Stomach (tissue), 9 donors: ENCODE results near the gene LAD1. TPM values are rescaled to one million over a fixed set of nuclear protein-coding genes. Genes with fewer than 3 reads are reported as not detected.

Source experiments
- DNase-seq, 2 donors: peaks; one replicate each; pipeline versions ENCODE4 v3.0.0 to v3.0.0-alpha.2; 2013 to 2019
- H3K27ac ChIP-seq, 5 donors: fragments of 200-600 bp in 4 of 5; sonication (generic) in 4 of 5; one replicate each; pipeline ENCODE4 v1.5.1; 2013 to 2019; ENCODE audit warnings: mild to moderate bottlenecking in 1 of 5, moderate library complexity in 1 of 5
- H3K27me3 ChIP-seq, 3 donors: fragments of 200-600 bp; sonication (generic); one replicate each; pipeline ENCODE4 v1.5.1; 2017 to 2019; ENCODE audit warnings: mixed run types in 1 of 3
- H3K36me3 ChIP-seq, 4 donors: fragments of 200-600 bp; sonication (generic); 1 replicate in 3 of 4; 2 replicates in 1 of 4; pipeline ENCODE4 v1.5.1; 2016 to 2019
- H3K4me1 ChIP-seq, 4 donors: fragments of 200-600 bp; sonication (generic); one replicate each; pipeline ENCODE4 v1.5.1; 2016 to 2019
- H3K4me3 ChIP-seq, 4 donors: fragments of 200-600 bp; sonication (generic) in 3 of 4; one replicate each; pipeline ENCODE4 v1.5.1; 2016 to 2019; ENCODE audit warnings: mild to moderate bottlenecking in 1 of 4
- H3K9me3 ChIP-seq, 4 donors: fragments of 200-600 bp; sonication (generic); one replicate each; pipeline ENCODE4 v1.5.1; 2016 to 2019
- CTCF ChIP-seq, 7 experiments: fragments of 450-650 bp in 4 of 7; fragments of 200-600 bp in 3 of 7; sonication (generic) in 3 of 7; IDR thresholded peaks; one replicate each; pipeline ENCODE4 v1.5.1; 2016 to 2019; ENCODE audit warnings: antibody characterized with exemption in 7 of 7, control low read depth in 2 of 7, mild to moderate bottlenecking in 1 of 7
- EP300 ChIP-seq: sonication (generic); formaldehyde crosslinking; IDR thresholded peaks from one replicate; pipeline ENCODE4 v1.6.1; 2017; ENCODE audit warnings: antibody characterized with exemption
- POLR2A ChIP-seq, 4 donors: fragments of 450-650 bp; IDR thresholded peaks; one replicate each; pipeline ENCODE4 v1.6.1; 2016; ENCODE audit warnings: antibody characterized with exemption in 4 of 4, control low read depth in 2 of 4, mild to moderate bottlenecking in 1 of 4, moderate library complexity in 1 of 4
- POLR2AphosphoS5 ChIP-seq, 3 donors: sonication (generic); formaldehyde crosslinking; IDR thresholded peaks; one replicate each; pipeline ENCODE4 v1.6.1; 2016; ENCODE audit warnings: antibody characterized with exemption in 3 of 3
- WGBS, 5 donors: extraction: QIAGEN DNeasy Blood & Tissue Kit in 3 of 5; methylation state at CpG; one replicate each; pipeline versions ENCODE4 v1.1.5 to v1.1.7; 2013 to 2018; 5-methylcytosine and 5-hydroxymethylcytosine counted together
- intact Hi-C: fragments of 100-400 bp; cut with DNase I; formaldehyde crosslinking; loops from one replicate; pipeline ENCODE4 v1.15.1; 2023; ENCODE audit warnings: low total_unique reads
- polyA plus RNA-seq, 3 donors: library from polyadenylated mRNA; stranded (reverse); fragments of 200-250 nt; gene quantifications; one replicate each; pipeline ENCODE4 v1.2.3, GENCODE V29; 2013
- total RNA-seq, 5 donors: library from RNA; depleted of rRNA; stranded (reverse); fragments of >200 nt; gene quantifications; one replicate each; pipeline versions ENCODE4 v1.1.0 to v1.2.3, GENCODE V29; 2014 to 2016
- donor health status: healthy with polysubstance abuse.
- donor health status: Bipolar disorder and iron deficiency.
- donor health status: healthy.

Gene LAD1
- total and polyA plus RNA-seq, 8 donors, result 23.7 to 151 (median 50.9) TPM

GRCh38 chr1:201371276-201371675 lies 27.8 kb downstream of the LAD1 start:
- peaks cover 0 to 89% (median 33%) of the 10 kb centered on the region in 3 donors for H3K27me3 ChIP-seq
- H3K9me3 ChIP-seq, result no peaks in the 10 kb centered on the region
- H3K4me1 ChIP-seq, result no peaks in the 10 kb centered on the region
- H3K36me3 ChIP-seq, result no peaks in the 10 kb centered on the region
- DNase-seq, result no peak
- no peak overlapping the region for H3K27ac ChIP-seq
- 41 to 68% (median 55%) methylated on average over 9 of the region's 9 CpGs for WGBS, 5 donors
- TF ChIP-seq POLR2A (IDR thresholded peaks at IDR 0.05), result no peak
- no peak for TF ChIP-seq CTCF (IDR thresholded peaks at IDR 0.05)
- no peak for TF ChIP-seq POLR2AphosphoS5 (IDR thresholded peaks at IDR 0.05)
- TF ChIP-seq EP300, result no peak
- no peak overlapping the region for H3K4me3 ChIP-seq
- intact Hi-C loops, result no loop called here

- TF ChIP-seq EP300, result no peak
- TF ChIP-seq CTCF (IDR thresholded peaks at IDR 0.05), result no peak
- no peak for TF ChIP-seq POLR2AphosphoS5 (IDR thresholded peaks at IDR 0.05)
- no peak for TF ChIP-seq POLR2A (IDR thresholded peaks at IDR 0.05)
- no peak overlapping the region for H3K4me3 ChIP-seq
- WGBS, 5 donors, result 47 to 66% (median 65%) methylated on average over 3 of the region's 3 CpGs
- intact Hi-C loops, result no loop called here
- no peaks in the 10 kb centered on the region for H3K9me3 ChIP-seq
- no peaks in the 10 kb centered on the region for H3K36me3 ChIP-seq
- H3K4me1 ChIP-seq, result no peaks in the 10 kb centered on the region
- H3K27ac ChIP-seq, result no peak overlapping the region
- no peak for DNase-seq
- peaks cover 0 to 82% (median 33%) of the 10 kb centered on the region in 3 donors for H3K27me3 ChIP-seq
These were observed 28.6 kb downstream of the LAD1 start for GRCh38 chr1:201370500-201370899.

GRCh38 chr1:201369209-201369608 lies 29.9 kb downstream of the LAD1 start:
- peaks cover 0 to 73% (median 33%) of the 10 kb centered on the region in 3 donors for H3K27me3 ChIP-seq
- no peak overlapping the region for H3K4me3 ChIP-seq
- TF ChIP-seq POLR2AphosphoS5 (IDR thresholded peaks at IDR 0.05) (no peak), EP300 (no peak), POLR2A (IDR thresholded peaks at IDR 0.05) (no peak), CTCF (IDR thresholded peaks at IDR 0.05) (no peak)
- no peak for DNase-seq
- intact Hi-C loops, result no loop called here
- H3K4me1 ChIP-seq, result no peaks in the 10 kb centered on the region
- WGBS, 5 donors, result 50 to 80% (median 71%) methylated on average over 3 to 6 of the region's 6 CpGs
- H3K9me3 ChIP-seq, result no peaks in the 10 kb centered on the region
- no peak overlapping the region for H3K27ac ChIP-seq
- no peaks in the 10 kb centered on the region for H3K36me3 ChIP-seq

GRCh38 chr1:201366696-201367095 lies 32.4 kb downstream of the LAD1 start:
- no peak overlapping the region for H3K4me3 ChIP-seq
- 66 to 80% (median 74%) methylated on average over 7 of the region's 7 CpGs for WGBS, 5 donors
- H3K4me1 ChIP-seq, result no peaks in the 10 kb centered on the region
- peaks cover 0 to 64% (median 15%) of the 10 kb centered on the region in 3 donors for H3K27me3 ChIP-seq
- intact Hi-C loops, result no loop called here
- DNase-seq, result no peak
- H3K9me3 ChIP-seq, result no peaks in the 10 kb centered on the region
- no peak overlapping the region for H3K27ac ChIP-seq
- no peaks in the 10 kb centered on the region for H3K36me3 ChIP-seq
- TF ChIP-seq POLR2A (IDR thresholded peaks at IDR 0.05) (no peak), EP300 (no peak), CTCF (IDR thresholded peaks at IDR 0.05) (no peak), POLR2AphosphoS5 (IDR thresholded peaks at IDR 0.05) (no peak)
